PC-3 (cell line): ENCODE results near the gene EML3. TPM values are rescaled to one million over a fixed set of nuclear protein-coding genes. Genes with fewer than 3 reads are reported as not detected.

ENCODE experiments used
- ATAC-seq: fragments of 200-7000 bp; cut with Tn5 transposase; 2 replicates; pipeline ENCODE4 v1.9.1; 2020; ENCODE audit warnings: mild to moderate bottlenecking, moderate library complexity
- BruUV-seq: library from RNA; stranded (reverse); fragments of 400-500 nt; replicated peaks from 2 replicates; lab custom pipeline; 2021; lab: Mats Ljungman, UMichigan
- CTCF ChIA-PET: fragments of 300-600 bp; sonication (Branson Sonifier 250); formaldehyde crosslinking; loops from one replicate; lab custom pipeline; 2022; ENCODE audit warnings: antibody characterized with exemption; lab: Charles Lee
- POLR2A ChIA-PET: fragments of 300-600 bp; sonication (Branson Sonifier 250); formaldehyde crosslinking; loops from one replicate; lab custom pipeline; 2022; ENCODE audit warnings: antibody characterized with exemption; ENCODE audit not compliant: unreplicated experiment; lab: Charles Lee
- DNase-seq: peaks from one replicate; pipeline ENCODE4 v3.0.0-alpha.2; 2015
- H2AFZ ChIP-seq: fragments of 300-600 bp; sonication (generic); 2 replicates; pipeline ENCODE4 v1.6.0; 2016; ENCODE audit warnings: antibody characterized with exemption, low read length
- H3F3A ChIP-seq: fragments of 300-600 bp; sonication (generic); one replicate; pipeline ENCODE4 v1.6.0; 2017; ENCODE audit warnings: antibody characterized with exemption, low read length, control low read depth, mild to moderate bottlenecking; ENCODE audit not compliant: unreplicated experiment
- H3K27ac ChIP-seq: fragments of 300-600 bp; sonication (generic); 2 replicates; pipeline ENCODE4 v1.5.1; 2016; ENCODE audit warnings: mild to moderate bottlenecking, low read length
- H3K27me3 ChIP-seq: fragments of 300-600 bp; sonication (generic); 2 replicates; pipeline ENCODE4 v1.6.1; 2016; ENCODE audit warnings: low read length, mixed read lengths
- H3K36me3 ChIP-seq: fragments of 300-600 bp; sonication (generic); 2 replicates; pipeline ENCODE4 v1.6.1; 2016; ENCODE audit warnings: low read depth, mixed run types, low read length, mixed read lengths
- H3K4me1 ChIP-seq: fragments of 300-600 bp; sonication (generic); 2 replicates; pipeline ENCODE4 v1.5.1; 2016; ENCODE audit warnings: low read length; ENCODE audit not compliant: insufficient read depth
- H3K4me2 ChIP-seq: fragments of 300-600 bp; sonication (generic); 2 replicates; pipeline ENCODE4 v1.6.0; 2016; ENCODE audit warnings: low read length
- H3K4me3 ChIP-seq: fragments of 300-600 bp; sonication (generic); 2 replicates; pipeline ENCODE4 v1.5.1; 2016; ENCODE audit warnings: mild to moderate bottlenecking, low read length, mixed read lengths
- H3K79me2 ChIP-seq: fragments of 300-600 bp; sonication (generic); 2 replicates; pipeline ENCODE4 v1.6.1; 2017; ENCODE audit warnings: low read length, mixed read lengths
- H3K9ac ChIP-seq: fragments of 300-600 bp; sonication (generic); 2 replicates; pipeline ENCODE4 v1.6.0; 2016; ENCODE audit warnings: mild to moderate bottlenecking, low read length
- H3K9me2 ChIP-seq: fragments of 300-600 bp; sonication (generic); replicated peaks from 2 replicates; pipeline ENCODE4 v1.6.1; 2016; ENCODE audit warnings: mixed run types, low read length, mixed read lengths
- H3K9me3 ChIP-seq: fragments of 300-600 bp; sonication (generic); 2 replicates; pipeline ENCODE4 v1.6.1; 2016; ENCODE audit warnings: low read length, mixed read lengths
- H4K20me1 ChIP-seq: fragments of 300-600 bp; sonication (generic); 2 replicates; pipeline ENCODE4 v1.6.1; 2016; ENCODE audit warnings: low read length, mixed read lengths
- EZH2 ChIP-seq: fragments of 300-600 bp; sonication (generic); IDR thresholded peaks from one replicate; pipeline ENCODE4 v1.6.1; 2017; ENCODE audit warnings: antibody characterized with exemption, mild to moderate bottlenecking, low read length; ENCODE audit not compliant: unreplicated experiment
- EZH2phosphoT487 ChIP-seq: fragments of 300-600 bp; sonication (generic); IDR thresholded peaks from 2 replicates; pipeline ENCODE4 v1.6.1; 2018; ENCODE audit warnings: mild to moderate bottlenecking, antibody characterized with exemption, low read length, borderline replicate concordance
- intact Hi-C: fragments of 100-400 bp; cut with micrococcal nuclease; formaldehyde crosslinking; loops from 2 replicates; pipeline ENCODE4 v1.9.0; 2023
- total RNA-seq: library from RNA; depleted of rRNA; stranded (reverse); fragments of >200 nt; gene quantifications from 2 replicates; pipeline ENCODE4 v1.2.3, GENCODE V29; 2014
- TF ChIP-seq, protein P1 (sequence below): fragments of 300-600 bp; sonication (generic); conservative IDR thresholded peaks from 2 replicates; pipeline ENCODE4 v1.5.1; 2017; ENCODE audit warnings: antibody characterized with exemption, low read depth, mild to moderate bottlenecking, low read length

Gene EML3
- total RNA-seq, 1 experiment from 2014 or later: 32.8 TPM

DNA sequence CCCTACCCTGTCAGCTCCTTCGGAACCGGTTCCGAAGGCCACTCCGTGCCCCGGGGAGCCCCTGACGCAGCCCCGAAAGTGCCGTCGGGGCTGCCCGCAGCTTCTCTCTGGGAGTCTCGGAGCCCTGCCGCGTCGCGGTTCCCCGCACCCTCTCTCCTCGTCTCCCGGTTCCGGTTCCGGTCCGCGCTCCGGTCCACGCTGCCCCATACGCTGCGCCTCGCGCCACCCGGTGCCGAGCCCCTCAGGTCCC, 11.5 kb downstream of the EML3 start:
- H3K4me2 ChIP-seq: peak overlapping the region; percentile 99
- ATAC-seq (peak; percentile 21), DNase-seq (peak; percentile 35)
- POLR2A ChIA-PET: interaction anchor here (1.1 to 1.7 kb wide), 3 partner anchors 9 to 64 kb away, joined by 5 to 29 read pairs (median 7); partner anchors contain the start of genes C11orf98, CSKMT, EEF1G and TUT1
- H3K4me1 ChIP-seq: peaks cover 21% of the 10 kb centered on the region
- TF ChIP-seq EZH2phosphoT487: no peak
- TF ChIP-seq, protein P1, sequence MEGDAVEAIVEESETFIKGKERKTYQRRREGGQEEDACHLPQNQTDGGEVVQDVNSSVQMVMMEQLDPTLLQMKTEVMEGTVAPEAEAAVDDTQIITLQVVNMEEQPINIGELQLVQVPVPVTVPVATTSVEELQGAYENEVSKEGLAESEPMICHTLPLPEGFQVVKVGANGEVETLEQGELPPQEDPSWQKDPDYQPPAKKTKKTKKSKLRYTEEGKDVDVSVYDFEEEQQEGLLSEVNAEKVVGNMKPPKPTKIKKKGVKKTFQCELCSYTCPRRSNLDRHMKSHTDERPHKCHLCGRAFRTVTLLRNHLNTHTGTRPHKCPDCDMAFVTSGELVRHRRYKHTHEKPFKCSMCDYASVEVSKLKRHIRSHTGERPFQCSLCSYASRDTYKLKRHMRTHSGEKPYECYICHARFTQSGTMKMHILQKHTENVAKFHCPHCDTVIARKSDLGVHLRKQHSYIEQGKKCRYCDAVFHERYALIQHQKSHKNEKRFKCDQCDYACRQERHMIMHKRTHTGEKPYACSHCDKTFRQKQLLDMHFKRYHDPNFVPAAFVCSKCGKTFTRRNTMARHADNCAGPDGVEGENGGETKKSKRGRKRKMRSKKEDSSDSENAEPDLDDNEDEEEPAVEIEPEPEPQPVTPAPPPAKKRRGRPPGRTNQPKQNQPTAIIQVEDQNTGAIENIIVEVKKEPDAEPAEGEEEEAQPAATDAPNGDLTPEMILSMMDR: no peak
- no peak for TF ChIP-seq EZH2
- H3K27me3 ChIP-seq: no peaks in the 10 kb centered on the region
- peak overlapping the region; percentile 69 for H3K27ac ChIP-seq
- H3K9me3 ChIP-seq: no peaks in the 10 kb centered on the region
- H3K36me3 ChIP-seq: peaks cover 30% of the 10 kb centered on the region
- H3K4me3 ChIP-seq: peak overlapping the region; percentile 93
- no TSS peak for BruUV-seq
- no peaks in the 10 kb centered on the region for H4K20me1 ChIP-seq
- peaks cover 43% of the 10 kb centered on the region for H3K79me2 ChIP-seq
- H3K9ac ChIP-seq: peak overlapping the region; percentile 98
- CTCF ChIA-PET: interaction anchor here (0.5 to 1.7 kb wide), 4 partner anchors 10 to 176 kb away, joined by 3 to 7 read pairs (median 4); partner anchors contain the start of gene TUT1
- H3F3A ChIP-seq: no peaks in the 10 kb centered on the region
- intact Hi-C loops: loop anchor here (5.0 kb wide), 1 partner anchor 71 kb away; the partner anchor contains the start of genes LBHD1 and UQCC3
- H3K9me2 ChIP-seq: no peaks in the 10 kb centered on the region
- H2AFZ ChIP-seq: peak overlapping the region; percentile 88

DNA sequence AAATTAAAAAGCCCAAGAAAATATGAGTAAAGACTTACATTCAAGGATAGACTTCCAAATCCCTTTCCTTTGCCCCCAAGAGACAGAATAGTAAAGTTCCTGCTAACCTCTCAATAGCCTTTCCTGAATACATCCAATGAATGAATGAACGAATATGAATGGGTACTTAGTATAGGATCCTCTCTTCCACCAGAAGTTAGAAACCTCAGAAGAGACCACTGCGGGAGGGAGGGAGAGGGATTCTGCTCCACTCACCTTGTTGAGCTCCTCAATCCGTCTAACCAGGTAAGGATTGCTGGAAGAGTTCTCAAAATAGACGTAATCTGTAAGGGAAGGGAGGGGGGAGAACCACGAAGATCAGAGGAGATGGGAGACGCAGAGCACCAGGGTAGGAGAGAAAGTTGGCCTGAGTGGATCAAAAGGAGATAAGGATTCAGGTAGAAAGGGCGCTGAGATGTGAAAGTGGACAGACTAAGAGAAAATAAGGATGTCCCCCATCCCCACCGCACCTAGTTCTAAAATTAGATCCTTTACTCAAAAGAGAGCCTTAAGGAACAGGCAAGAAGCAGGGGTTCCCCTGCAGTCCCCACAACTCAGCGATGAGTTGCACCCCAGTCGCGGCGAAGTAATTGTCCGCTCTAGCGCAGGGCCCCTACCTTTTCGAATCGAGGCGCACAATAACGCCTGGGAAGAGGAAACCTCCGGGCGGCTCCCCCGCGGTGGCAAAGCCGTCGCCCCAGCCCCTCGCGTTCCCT, 12.0 kb downstream of the EML3 start:
- CTCF ChIA-PET: interaction anchor here (1.0 to 1.7 kb wide), 2 partner anchors 11 to 176 kb away, joined by 3 to 7 read pairs; no protein-coding TSS in a partner anchor
- no peaks in the 10 kb centered on the region for H4K20me1 ChIP-seq
- peak overlapping the region; percentile 69 for H3K27ac ChIP-seq
- intact Hi-C loops: loop anchor here (5.0 kb wide), 1 partner anchor 72 kb away; the partner anchor contains the start of genes LBHD1 and UQCC3
- TF ChIP-seq, protein P1: no peak
- TF ChIP-seq EZH2 (no peak), EZH2phosphoT487 (no peak)
- H3K4me1 ChIP-seq: peaks cover 21% of the 10 kb centered on the region
- peak overlapping the region; percentile 88 for H2AFZ ChIP-seq
- peaks cover 35% of the 10 kb centered on the region for H3K36me3 ChIP-seq
- no peaks in the 10 kb centered on the region for H3K9me3 ChIP-seq
- peak overlapping the region; percentile 93 for H3K4me3 ChIP-seq
- ATAC-seq (no peak), DNase-seq (no peak)
- H3F3A ChIP-seq: no peaks in the 10 kb centered on the region
- H3K9me2 ChIP-seq: no peaks in the 10 kb centered on the region
- POLR2A ChIA-PET: interaction anchor here (1.7 kb wide), 1 partner anchor 9 kb away, joined by 29 read pairs; the partner anchor contains the start of gene TUT1
- peak overlapping the region; percentile 99 for H3K4me2 ChIP-seq
- H3K9ac ChIP-seq: peak overlapping the region; percentile 98
- peaks cover 43% of the 10 kb centered on the region for H3K79me2 ChIP-seq
- H3K27me3 ChIP-seq: no peaks in the 10 kb centered on the region
- BruUV-seq: no TSS peak
